HG03045 (cell line): ENCODE data around the gene STYX.

Experiments
- ATAC-seq: cut with Tn5 transposase; IDR thresholded peaks from one replicate; pipeline ENCODE4 v1.9.1; 2021; ENCODE audit warnings: mild to moderate bottlenecking, moderate library complexity; ENCODE audit not compliant: unreplicated experiment

Gene STYX

GRCh38 chr14:52729925-52730708, at the start of gene STYX:
STYX (plus strand) TSS chr14:52730166; CDS start chr14:52730475, 309 bp downstream.
- ATAC-seq, result peak; percentile 94

GRCh38 chr14:52683985-52684520, 45.9 kb upstream of the STYX start:
- no peak for ATAC-seq

- no peak for ATAC-seq
Observed at GRCh38 chr14:52686176-52686575, 43.8 kb upstream of the STYX start.

GRCh38 chr14:52690983-52691760, 38.8 kb upstream of the STYX start:
- ATAC-seq, result no peak

- ATAC-seq, result no peak
Observed at GRCh38 chr14:52692248-52692962, 37.6 kb upstream of the STYX start.

- ATAC-seq, result no peak
Observed at GRCh38 chr14:52693036-52693435, 36.9 kb upstream of the STYX start.

GRCh38 chr14:52693532-52693931, 36.4 kb upstream of the STYX start:
- ATAC-seq, result no peak

GRCh38 chr14:52694761-52695480, 35.0 kb upstream of the STYX start:
- ATAC-seq, result peak; percentile 59

GRCh38 chr14:52695481-52696091, 34.4 kb upstream of the STYX start, which contains the start of gene ERO1A:
ERO1A (minus strand) TSS chr14:52695558; CDS start chr14:52695481, 77 bp downstream.
- peak; percentile 81 for ATAC-seq

- ATAC-seq, result no peak
Observed at GRCh38 chr14:52700701-52701172, 29.2 kb upstream of the STYX start.

- no peak for ATAC-seq
Observed at GRCh38 chr14:52701223-52701622, 28.7 kb upstream of the STYX start.

GRCh38 chr14:52703225-52703624, 26.7 kb upstream of the STYX start:
- ATAC-seq, result no peak

- ATAC-seq, result no peak
Observed at GRCh38 chr14:52703664-52704063, 26.3 kb upstream of the STYX start.

- no peak for ATAC-seq
Observed at GRCh38 chr14:52706286-52706685, 23.7 kb upstream of the STYX start.

GRCh38 chr14:52706724-52707706, 23.0 kb upstream of the STYX start, which contains the start of gene PSMC6:
PSMC6 (plus strand) TSS chr14:52707200; CDS start chr14:52707220, 20 bp downstream.
- peak; percentile 98 for ATAC-seq

GRCh38 chr14:52711666-52712065, 18.3 kb upstream of the STYX start:
- no peak for ATAC-seq

GRCh38 chr14:52716155-52716554, 13.8 kb upstream of the STYX start:
- no peak for ATAC-seq

- no peak for ATAC-seq
Observed at GRCh38 chr14:52723514-52724359, 6.2 kb upstream of the STYX start.
